Heart right ventricle (tissue), 16 donors: Measurements from ENCODE around the gene RASA1. TPM values are rescaled to one million over a fixed set of nuclear protein-coding genes. Genes with fewer than 3 reads are reported as not detected.

ENCODE experiments used
- ATAC-seq, 8 donors: fragments of 200-7000 bp; cut with Tn5 transposase; one replicate each; pipeline ENCODE4 v1.9.1; 2020; ENCODE audit warnings: mild to moderate bottlenecking in 8 of 8, moderate library complexity in 8 of 8, moderate number of reproducible peaks in 1 of 8
- DNase-seq, 2 donors: peaks; one replicate each; pipeline ENCODE4 v3.0.0-alpha.2; 2020
- H3K27ac ChIP-seq, 10 donors: fragments of 200-600 bp; sonication (generic) in 2 of 10; one replicate each; pipeline versions ENCODE4 v1.5.0 to v1.8.0; 2020 to 2022; ENCODE audit warnings: mild to moderate bottlenecking in 3 of 10
- H3K27me3 ChIP-seq, 7 donors: fragments of 200-600 bp; one replicate each; pipeline ENCODE4 v1.8.0; 2021 to 2022; ENCODE audit warnings: mild to moderate bottlenecking in 2 of 7
- H3K36me3 ChIP-seq, 9 donors: fragments of 200-600 bp; sonication (generic) in 1 of 9; one replicate each; pipeline versions ENCODE4 v1.5.0 to v1.8.0; 2020 to 2022; ENCODE audit warnings: mild to moderate bottlenecking in 2 of 9
- H3K4me1 ChIP-seq, 9 donors: fragments of 200-600 bp; sonication (generic) in 1 of 9; one replicate each; pipeline versions ENCODE4 v1.5.0 to v1.8.0; 2020 to 2022; ENCODE audit warnings: mild to moderate bottlenecking in 4 of 9
- H3K4me3 ChIP-seq, 10 donors: fragments of 200-600 bp; sonication (generic) in 2 of 10; one replicate each; pipeline versions ENCODE4 v1.5.0 to v1.8.0; 2020 to 2022; ENCODE audit warnings: mild to moderate bottlenecking in 7 of 10, moderate library complexity in 2 of 10
- H3K9me3 ChIP-seq, 11 donors: fragments of 200-600 bp in 10 of 11; sonication (generic) in 2 of 11; one replicate each; pipeline versions ENCODE4 v1.5.0 to v1.8.0; 2013 to 2022; ENCODE audit warnings: mild to moderate bottlenecking in 2 of 11, control low read depth in 1 of 11, moderate library complexity in 1 of 11
- CTCF ChIP-seq, 9 donors: fragments of 200-600 bp; sonication (generic) in 2 of 9; IDR thresholded peaks; one replicate each; pipeline versions ENCODE4 v1.5.0 to v1.8.0; 2021 to 2022; ENCODE audit warnings: antibody characterized with exemption in 9 of 9, mild to moderate bottlenecking in 5 of 9, moderate library complexity in 1 of 9
- WGBS, 2 donors: extraction: QIAGEN DNeasy Blood & Tissue Kit; methylation state at CpG; one replicate each; pipeline ENCODE4 v1.1.7; 2013; ENCODE audit warnings: inconsistent platforms in 1 of 2; 5-methylcytosine and 5-hydroxymethylcytosine counted together
- intact Hi-C, 10 donors: fragments of 100-400 bp; cut with DNase I; formaldehyde crosslinking; loops; one replicate each; pipeline versions ENCODE4 v1.11.1 to v1.14.2; 2022
- polyA plus RNA-seq, 2 donors: library from polyadenylated mRNA; stranded (reverse); fragments of 200-250 nt; gene quantifications; one replicate each; pipeline ENCODE4 v1.2.3, GENCODE V29; 2013
- total RNA-seq, 10 donors: library from RNA; stranded (reverse); fragmentation: NEBNext Ultra II Directional in 3 of 10; extraction: Animal tissue kit (Norgen Biotek cat#: 25700) in 3 of 10; gene quantifications; one replicate each; pipeline versions ENCODE4 v1.2.1 to v1.2.4, GENCODE V29; 2021 to 2023
- donor health status: Arrhythmogenic right ventricular cardiomyopathy.
- donor health status: ischemic (EF 13 %, LVEDD 7.1; RV severe dilation, severe dysfunction).
- donor health status: healthy with polysubstance abuse.
- donor health status: DM: no; HTN: yes; CAD: no.
- donor health status: DM: no; HTN: no; CAD: no.
- donor health status: ischemic (EF 25% LVEDD 6.9; RV normal size, moderate dysfunction).
- donor health status: ischemic (EF 25% LVEDD 5.7; RV mildly dilated, moderate dysfunction).
- donor health status: healthy.
- donor health status: DM: yes; HTN: yes; CAD: no.
- donor health status: Ischemic cardiomyopathy.
- donor health status: ischemic (EF 35%, LVEDD 5.7; RV mildly dilated, moderate dysfunction).
- donor health status: nonischemic (EF 11% LVEDD 7.7; RV severe dilation, severe dysfunction).
- donor health status: DM: yes; HTN: yes; CAD: no.
- donor health status: PGD.
- donor health status: ischemic (EF 29% LVEDD 5.4; RV normal size, mild dysfunction).
- donor health status: nonischemic (EF 23%, LVEDD 6.1; RV moderate dilation, normal function).

RASA1 gene
- total and polyA plus RNA-seq, 12 donors: 6.5 to 21.0 (median 17.7) TPM

- H3K4me3 ChIP-seq: no peak overlapping the region
- no peaks in the 10 kb centered on the region for H3K27me3 ChIP-seq
- no peaks in the 10 kb centered on the region for H3K9me3 ChIP-seq
- intact Hi-C loops: no loop called here
- TF ChIP-seq CTCF (IDR thresholded peaks at IDR 0.05): no peak
- peaks cover 0 to 19% (median 0%) of the 10 kb centered on the region in 9 donors for H3K4me1 ChIP-seq
- no peak overlapping the region for H3K27ac ChIP-seq
- WGBS, 2 donors: 84 to 85% methylated on average over 2 of the region's 2 CpGs
- DNase-seq (no peak), ATAC-seq (no peak)
- no peaks in the 10 kb centered on the region for H3K36me3 ChIP-seq
These were observed 26.1 kb upstream of the RASA1 start for GRCh38 chr5:87241555-87241954.

- H3K36me3 ChIP-seq: no peaks in the 10 kb centered on the region
- ATAC-seq: no peak
- peaks cover 0 to 19% (median 0%) of the 10 kb centered on the region in 9 donors for H3K4me1 ChIP-seq
- no peaks in the 10 kb centered on the region for H3K27me3 ChIP-seq
- intact Hi-C loops: no loop called here
- no peaks in the 10 kb centered on the region for H3K9me3 ChIP-seq
- no peak for DNase-seq
- WGBS, 2 donors: 74 to 83% methylated on average over 1 of the region's 1 CpG
- H3K27ac ChIP-seq: no peak overlapping the region
- no peak for TF ChIP-seq CTCF (IDR thresholded peaks at IDR 0.05)
- H3K4me3 ChIP-seq: no peak overlapping the region
These were observed 25.4 kb upstream of the RASA1 start for GRCh38 chr5:87242242-87242641.

GRCh38 chr5:87243161-87243844, 24.4 kb upstream of the RASA1 start:
- TF ChIP-seq CTCF (IDR thresholded peaks at IDR 0.05): no peak
- no peak for DNase-seq
- 90 to 95% methylated on average over 3 of the region's 3 CpGs for WGBS, 2 donors
- H3K9me3 ChIP-seq: no peaks in the 10 kb centered on the region
- no peaks in the 10 kb centered on the region for H3K27me3 ChIP-seq
- no peaks in the 10 kb centered on the region for H3K36me3 ChIP-seq
- peak in 1 of 8 donors; percentile 90 for ATAC-seq
- H3K4me3 ChIP-seq: no peak overlapping the region
- H3K4me1 ChIP-seq: peaks cover 0 to 19% (median 0%) of the 10 kb centered on the region in 9 donors
- intact Hi-C loops: no loop called here
- peak overlapping the region in 1 of 10 donors; percentile 11 for H3K27ac ChIP-seq

GRCh38 chr5:87245451-87245850, 22.2 kb upstream of the RASA1 start:
- DNase-seq: no peak
- no peak for ATAC-seq
- Histone ChIP-seq H3K36me3 (no peaks in the 10 kb centered on the region), H3K4me1 (peaks cover 0 to 19% (median 0%) of the 10 kb centered on the region in 9 donors), H3K27me3 (no peaks in the 10 kb centered on the region), H3K4me3 (no peak overlapping the region), H3K9me3 (no peaks in the 10 kb centered on the region), H3K27ac (no peak overlapping the region)
- WGBS, 2 donors: 63 to 79% methylated on average over 2 of the region's 2 CpGs
- TF ChIP-seq CTCF (IDR thresholded peaks at IDR 0.05): no peak
- intact Hi-C loops: no loop called here
